Measurements from ENCODE around the gene RTN1. TPM values are rescaled to one million over a fixed set of nuclear protein-coding genes. Genes with fewer than 3 reads are reported as not detected.

The RTN1 gene
- total RNA-seq = 10 to 100 TPM in 1 of 2 donors, 1 to 10 TPM in 1; 8.2 to 11.1 TPM
- 10.9 TPM for polyA plus RNA-seq (ENCODE audit: insufficient read depth, low read depth, low replicate concordance)
- long read RNA-seq, donor 1 = 0 reads
- long read RNA-seq, donor 2 = 0 reads

GRCh38 chr14:59870277-59871165 is at the start of gene RTN1:
Gene RTN1 (minus strand): TSS chr14:59870776. CDS start chr14:59870630, 146 bp downstream.
- Histone ChIP-seq H3K9me3 (no peaks in the 10 kb centered on the region), H3K27ac (peak within 1 kb of the TSS; percentile 10 to 75), H3K36me3 (ENCODE audit: low read depth, missing control alignments) (no peaks in the 10 kb centered on the region), H3K4me1 (no peaks in the 10 kb centered on the region), H3K27me3 (no peaks in the 10 kb centered on the region), H3K4me3 (peak within 1 kb of the TSS; percentile 59 to 66)
- WGBS, 2 donors = 0% methylated on average over 54 to 57 of the region's 84 CpGs
- TF ChIP-seq POLR2A (IDR thresholded peaks at IDR 0.05) (no peak), CTCF (IDR thresholded peaks at IDR 0.05) (no peak)
- peak; percentile 72 for DNase-seq
- intact Hi-C loops (cut with DNase I; ENCODE audit: low total_unique reads) = no loop called here

- intact Hi-C loops (cut with DNase I; ENCODE audit: low total_unique reads) = no loop called here
- peak overlapping the region; percentile 41 to 66 for H3K4me3 ChIP-seq
- no peak overlapping the region for H3K27ac ChIP-seq
- no peaks in the 10 kb centered on the region for H3K9me3 ChIP-seq
- TF ChIP-seq POLR2A (IDR thresholded peaks at IDR 0.05) (no peak), CTCF (IDR thresholded peaks at IDR 0.05) (no peak)
- no peaks in the 10 kb centered on the region for H3K27me3 ChIP-seq
- no peaks in the 10 kb centered on the region for H3K36me3 ChIP-seq (ENCODE audit: low read depth, missing control alignments)
- WGBS, 2 donors = 64 to 81% methylated on average over 1 of the region's 1 CpG
- no peaks in the 10 kb centered on the region for H3K4me1 ChIP-seq
- no peak for DNase-seq
Measured at GRCh38 chr14:59920378-59920683, 49.8 kb upstream of the RTN1 start.

- TF ChIP-seq CTCF (IDR thresholded peaks at IDR 0.05) = no peak
- no peak for TF ChIP-seq POLR2A (IDR thresholded peaks at IDR 0.05)
- H3K4me1 ChIP-seq = no peaks in the 10 kb centered on the region
- no peaks in the 10 kb centered on the region for H3K27me3 ChIP-seq
- peak within 1 kb of the TSS; percentile 41 to 66 for H3K4me3 ChIP-seq
- H3K27ac ChIP-seq = no peak within 1 kb of the TSS
- intact Hi-C loops (cut with DNase I; ENCODE audit: low total_unique reads) = no loop called here
- WGBS, 2 donors = 7 to 12% methylated on average over 41 to 56 of the region's 57 CpGs
- peak; percentile 73 for DNase-seq
- H3K36me3 ChIP-seq (ENCODE audit: low read depth, missing control alignments) = no peaks in the 10 kb centered on the region
- H3K9me3 ChIP-seq = no peaks in the 10 kb centered on the region
Measured at GRCh38 chr14:59919570-59920377, 49.2 kb upstream of the RTN1 start, which contains the start of gene LRRC9. Gene LRRC9 (plus strand): TSS chr14:59920144.

- Histone ChIP-seq H3K9me3 (no peaks in the 10 kb centered on the region), H3K4me1 (no peaks in the 10 kb centered on the region), H3K4me3 (peak overlapping the region; percentile 41 to 66), H3K36me3 (ENCODE audit: low read depth, missing control alignments) (no peaks in the 10 kb centered on the region), H3K27ac (no peak overlapping the region), H3K27me3 (no peaks in the 10 kb centered on the region)
- 1% methylated on average over 18 of the region's 18 CpGs for WGBS, 2 donors
- intact Hi-C loops (cut with DNase I; ENCODE audit: low total_unique reads) = no loop called here
- TF ChIP-seq POLR2A (IDR thresholded peaks at IDR 0.05) = no peak
- peak in 2 of 3 experiments; percentile 35 to 49 for TF ChIP-seq CTCF (IDR thresholded peaks at IDR 0.05)
- peak; percentile 52 for DNase-seq
Measured at GRCh38 chr14:59918824-59919569, 48.4 kb upstream of the RTN1 start.
